Stimulated activated CD4-positive, alpha-beta T cell treated with anti-CD3 and anti-CD28 coated beads, Interleukin-1b, Interleukin-23, amount 100 ng/mL, for 1 hour (primary cell): Measurements from ENCODE around the gene FAM110C.
"Not testable (repeated sequence)": the region's sequence is repeated elsewhere in the genome, so short reads cannot be mapped to it uniquely, and the experiment has no call there.

Experiments used
- DNase-seq, 2 donors: peaks; one replicate each; pipeline ENCODE4 v3.0.0-alpha.2; 2020; ENCODE audit warnings: low read depth in 2 of 2

FAM110C gene

DNA sequence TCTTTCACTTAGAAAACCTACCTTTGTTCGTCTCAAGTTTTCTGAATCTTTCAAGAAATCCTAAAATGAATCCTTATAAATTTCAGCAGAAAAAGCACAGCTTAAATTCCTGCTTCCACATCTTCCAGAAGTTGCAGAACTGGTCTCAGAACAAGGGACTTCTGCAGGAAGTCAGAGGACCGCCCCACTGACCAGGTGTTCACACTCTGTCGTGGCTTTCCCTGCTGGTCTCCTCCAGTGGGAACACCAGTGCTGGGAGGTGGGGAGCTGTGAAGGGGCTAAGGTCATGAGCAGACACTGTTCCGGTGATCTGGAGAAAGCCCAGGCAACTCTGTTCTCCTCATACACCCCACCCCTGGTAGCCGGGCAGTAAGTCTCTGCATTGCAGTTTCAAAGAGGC is 3.5 kb downstream of the FAM110C start:
- no peak for DNase-seq

DNA sequence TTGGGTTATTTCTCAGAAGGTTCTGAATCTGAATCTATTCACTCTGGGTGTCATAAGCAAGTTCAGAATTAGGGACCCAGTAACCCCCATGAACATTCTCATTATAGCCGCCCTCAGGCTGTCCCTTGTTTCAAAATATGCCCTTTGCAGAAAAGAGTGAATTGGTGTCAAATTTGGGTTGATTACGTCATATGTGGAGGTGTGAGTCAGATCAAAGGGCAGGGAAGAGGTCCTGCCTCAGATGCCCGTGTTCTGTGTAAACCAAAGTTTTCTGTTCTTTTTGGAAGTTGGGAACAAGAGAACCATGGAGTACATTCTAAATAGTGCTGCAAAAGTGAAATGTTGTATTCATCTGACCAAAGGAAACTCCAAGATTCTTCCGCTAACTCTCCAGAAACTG is 5.8 kb downstream of the FAM110C start:
- no peak for DNase-seq

DNA sequence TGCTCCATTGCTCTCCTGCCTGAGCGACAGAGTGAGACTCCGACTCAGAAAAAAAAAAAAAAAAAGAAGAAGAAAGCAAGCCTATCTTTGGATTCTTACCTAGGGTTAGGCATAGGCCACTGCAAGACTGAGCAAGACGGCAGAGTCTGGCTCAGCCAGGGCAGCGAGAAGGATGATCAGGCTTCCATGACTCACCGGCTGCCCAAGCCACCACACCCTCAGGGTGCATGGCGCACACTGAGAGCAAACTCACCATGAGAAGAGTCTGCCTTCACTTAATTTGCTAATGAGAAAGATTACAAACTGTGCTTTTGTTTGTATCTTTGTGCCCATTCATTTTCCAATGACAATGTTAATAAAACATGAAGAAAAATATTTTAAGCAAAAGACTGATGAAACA is 8.2 kb downstream of the FAM110C start:
- no peak for DNase-seq

DNA sequence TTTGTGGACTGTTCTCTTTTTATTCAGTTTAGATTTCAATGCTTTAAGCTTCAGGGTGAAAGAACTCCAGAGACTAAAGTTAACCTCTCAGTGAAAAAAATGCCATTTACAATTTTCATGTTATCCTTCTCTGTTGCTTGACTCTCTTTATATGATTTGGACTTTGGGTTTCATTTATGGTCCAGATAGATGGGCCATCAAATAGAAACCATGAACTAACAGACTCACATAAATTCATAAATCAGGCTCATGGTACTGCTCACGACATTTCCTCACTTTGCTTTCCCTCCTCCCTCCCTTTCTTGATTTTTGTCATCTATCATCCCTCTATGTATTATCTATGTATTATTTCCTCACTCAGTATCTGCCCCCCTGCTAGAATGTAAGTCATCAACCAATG is 10.0 kb downstream of the FAM110C start:
- DNase-seq, result no peak

DNA sequence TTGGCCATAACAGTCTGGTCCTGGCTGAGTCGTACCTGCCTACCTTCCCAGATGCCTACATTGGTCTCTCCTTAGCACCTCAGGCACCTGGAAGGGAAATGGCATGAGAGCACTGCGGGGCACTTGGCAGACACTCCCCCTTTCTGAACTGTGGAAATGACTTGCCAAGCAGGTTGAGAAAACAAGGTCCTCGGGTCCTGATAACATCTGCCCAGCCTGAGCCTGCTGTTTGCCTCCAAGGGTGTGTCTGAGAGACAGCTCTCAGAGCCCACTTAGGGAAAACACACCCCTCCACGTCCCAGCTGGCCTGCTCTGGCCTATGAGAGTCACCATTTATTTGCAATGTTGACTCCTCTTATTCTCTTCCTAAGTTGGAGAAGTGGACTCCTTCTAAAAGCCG is 10.5 kb downstream of the FAM110C start:
- no peak for DNase-seq

DNA sequence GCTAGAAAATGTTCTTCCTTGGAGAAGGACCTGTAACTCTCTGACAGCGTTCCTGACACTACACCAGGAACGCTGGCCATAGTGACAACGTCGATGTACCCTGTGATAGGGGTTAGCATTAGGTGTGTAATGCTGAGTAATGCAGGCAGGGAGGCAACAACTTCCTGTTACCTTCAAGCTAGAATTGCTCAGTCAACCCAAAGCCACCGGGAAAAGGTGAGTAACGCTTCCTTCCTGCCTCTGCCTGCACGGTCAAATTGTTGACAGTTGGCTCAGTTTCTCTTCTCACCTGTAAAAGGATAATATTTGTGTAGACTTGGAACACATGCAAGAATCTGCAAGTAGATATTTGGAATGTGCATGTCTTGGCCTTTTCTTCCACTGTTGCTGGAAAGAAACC is 12.7 kb downstream of the FAM110C start:
- DNase-seq, result peak in 1 of 2 donors; percentile 17

DNA sequence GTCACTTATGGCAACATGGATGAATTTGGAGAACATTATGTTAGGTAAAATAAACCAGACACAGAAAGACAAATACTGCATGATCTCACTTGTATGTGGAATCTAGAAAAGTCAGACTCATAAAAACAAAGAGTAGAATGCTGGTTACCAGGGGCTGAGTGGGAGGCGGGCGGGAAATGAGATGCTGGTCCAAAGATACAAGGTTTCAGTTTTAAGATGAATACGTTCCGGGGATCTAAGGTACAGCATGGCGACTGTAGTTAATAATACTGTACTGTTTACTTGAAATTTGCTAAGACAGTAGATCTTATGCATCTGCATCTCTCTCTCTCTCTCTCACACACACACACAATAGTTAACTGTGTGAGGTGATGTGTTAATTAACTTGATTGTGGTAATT is 14.2 kb downstream of the FAM110C start:
- no peak for DNase-seq

DNA sequence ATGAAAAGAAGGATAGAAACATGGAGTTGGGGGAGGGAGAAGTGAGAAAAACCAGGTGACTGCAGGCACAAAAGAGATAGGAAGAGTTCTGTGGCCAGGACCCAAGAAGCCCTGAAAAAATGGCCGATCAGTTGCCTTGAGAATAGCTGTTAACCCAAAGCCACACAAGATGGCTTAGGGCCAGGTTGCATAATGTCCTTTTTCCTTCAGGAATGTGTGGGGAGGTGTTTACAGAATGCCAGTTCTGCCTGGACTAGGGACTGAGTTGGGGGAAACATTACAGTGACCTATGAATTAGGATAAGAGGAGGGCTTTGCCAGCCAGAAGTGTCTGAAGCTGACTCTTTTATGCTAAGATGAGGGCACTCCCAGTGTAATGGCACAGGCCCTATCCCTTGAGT is 17.1 kb downstream of the FAM110C start:
- DNase-seq, result no peak

DNA sequence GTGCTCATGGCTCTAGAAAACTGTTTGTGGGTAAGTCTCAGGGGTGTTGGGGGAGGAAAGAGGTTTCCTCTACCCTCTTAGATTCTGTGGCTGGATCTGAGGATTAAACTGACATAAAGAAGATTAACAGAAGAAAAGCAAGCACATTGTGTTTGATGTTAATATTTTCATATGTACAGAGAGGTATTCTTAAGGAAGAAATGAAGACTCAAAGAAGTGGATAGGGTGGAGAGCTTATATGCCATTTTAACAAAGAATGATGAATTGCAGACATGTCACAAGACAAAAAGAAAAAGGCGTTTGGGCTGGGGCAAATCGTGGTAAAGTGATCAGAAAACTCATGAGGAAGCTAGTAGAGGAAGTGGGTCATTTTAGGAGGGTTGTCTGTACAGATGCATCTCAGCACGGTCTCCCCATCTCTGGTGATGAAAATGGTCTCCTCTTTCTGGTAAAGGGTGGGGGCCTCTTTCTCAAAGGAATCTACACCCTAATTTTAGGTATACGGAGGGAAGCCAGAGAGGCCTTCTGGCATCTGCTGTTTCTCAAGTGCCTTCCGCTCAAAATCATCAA is 17.8 kb downstream of the FAM110C start:
- no peak for DNase-seq

DNA sequence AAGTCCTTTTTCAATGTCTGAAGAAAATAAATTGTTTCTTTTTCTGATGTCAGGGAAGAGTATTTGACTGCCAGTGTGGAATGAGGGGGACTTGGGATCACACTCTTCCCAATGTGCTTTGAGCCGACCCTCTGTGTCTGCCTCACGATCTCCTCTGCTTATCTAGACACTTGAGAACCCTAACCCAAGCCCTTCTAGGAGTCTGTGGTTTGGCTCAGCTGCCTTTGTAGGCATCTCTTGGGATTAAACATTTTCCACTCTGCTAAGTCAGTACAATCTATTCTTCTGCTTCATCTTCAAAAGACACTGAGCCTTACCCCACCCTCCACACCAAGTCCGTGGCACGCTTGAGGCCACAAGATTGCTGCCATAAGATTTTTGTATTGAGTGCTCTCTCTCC is 19.4 kb downstream of the FAM110C start:
- DNase-seq, result no peak

DNA sequence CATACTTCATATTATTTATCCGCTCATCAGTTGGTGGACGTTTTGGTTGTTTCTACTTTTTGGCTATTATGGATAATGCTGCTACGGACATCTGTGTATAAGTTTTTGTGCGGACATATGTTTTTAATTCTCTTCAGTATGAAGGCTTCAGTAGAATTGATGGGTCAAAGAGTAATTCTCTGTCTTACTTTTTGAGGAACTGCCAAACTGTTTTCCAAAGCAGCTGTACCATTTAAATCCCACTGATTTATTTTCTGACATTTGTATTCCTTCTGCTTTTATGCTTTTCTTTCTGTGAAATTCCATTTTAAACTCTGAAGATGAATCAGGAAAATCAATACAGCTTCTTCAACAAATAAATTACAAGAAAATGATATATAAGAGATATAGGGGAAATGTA is 20.8 kb downstream of the FAM110C start:
- DNase-seq, result no peak

DNA sequence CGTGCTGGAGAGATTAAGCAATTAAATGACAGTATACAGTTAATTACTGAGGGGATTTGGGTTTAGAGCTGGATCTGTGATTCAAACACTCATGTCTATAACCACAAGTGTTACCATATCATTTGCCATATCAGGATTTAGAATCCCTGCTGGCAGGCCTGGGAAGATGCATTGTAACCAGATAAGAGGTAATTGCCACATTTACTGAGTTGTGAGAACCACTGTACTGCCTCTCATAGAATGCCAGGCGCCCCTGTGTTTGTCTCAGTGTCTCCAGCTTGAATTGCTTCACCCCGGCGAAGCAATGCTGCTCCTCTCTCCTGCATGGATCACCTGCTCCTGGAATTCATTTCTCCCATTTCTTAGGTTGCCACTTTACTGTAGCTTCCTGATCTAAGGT is 21.7 kb downstream of the FAM110C start:
- DNase-seq, result not testable (repeated sequence)

DNA sequence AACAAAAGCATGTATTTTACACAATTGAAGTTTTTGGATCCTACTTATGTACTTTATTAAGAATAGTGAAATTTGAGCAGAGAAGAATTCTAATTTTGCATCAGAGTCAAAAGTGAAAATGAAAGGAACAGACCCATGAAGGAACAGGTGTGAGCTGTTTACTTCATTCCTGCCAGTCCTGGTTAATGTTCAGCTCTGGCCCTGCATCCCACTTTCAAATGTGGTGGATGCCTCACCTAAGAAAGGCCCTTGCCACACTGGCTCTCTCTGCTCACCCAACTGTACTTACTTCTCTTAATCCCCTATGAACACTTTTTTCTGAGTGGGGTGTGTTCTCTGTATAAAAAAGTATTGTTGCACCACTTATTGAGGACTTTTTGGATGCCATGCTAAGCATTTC is 22.2 kb downstream of the FAM110C start:
- DNase-seq, result no peak

DNA sequence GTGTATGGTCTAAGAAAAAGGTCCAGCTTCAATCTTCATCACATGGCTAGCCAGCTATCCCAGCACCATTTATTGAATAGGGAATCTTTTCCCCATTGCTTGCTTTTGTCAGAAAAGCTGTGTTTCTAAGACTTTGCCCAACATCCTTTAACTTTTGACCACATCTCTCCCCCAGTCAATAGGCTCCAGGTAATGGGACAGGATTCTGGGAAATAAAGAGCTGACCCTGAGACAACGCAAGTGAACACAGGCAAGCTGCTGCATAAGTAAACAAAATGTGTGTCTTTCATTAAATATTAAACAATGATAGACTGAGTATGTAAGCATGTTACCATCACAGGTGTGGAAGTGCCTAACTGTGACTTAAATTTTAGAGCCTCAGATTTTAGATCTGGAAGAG is 23.0 kb downstream of the FAM110C start:
- no peak for DNase-seq

DNA sequence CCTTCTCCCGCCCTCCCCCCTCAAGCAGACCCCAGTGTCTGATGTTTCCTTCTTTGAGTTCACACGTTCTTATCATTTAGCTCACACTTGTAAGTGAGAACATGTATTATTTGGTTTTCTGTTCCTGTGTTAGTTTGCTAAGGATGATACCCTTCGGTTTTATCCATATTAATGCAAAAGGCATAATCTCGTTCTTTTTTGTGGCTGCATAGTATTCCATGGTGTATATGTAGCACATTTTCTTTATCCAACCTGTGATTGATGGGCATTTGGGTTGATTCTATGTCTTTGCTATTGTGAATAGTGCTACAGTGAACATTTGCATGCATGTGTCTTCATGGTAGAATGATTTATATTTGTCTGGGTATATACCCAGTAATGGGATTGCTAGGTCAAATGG is 24.1 kb downstream of the FAM110C start:
- DNase-seq, result not testable (repeated sequence)

DNA sequence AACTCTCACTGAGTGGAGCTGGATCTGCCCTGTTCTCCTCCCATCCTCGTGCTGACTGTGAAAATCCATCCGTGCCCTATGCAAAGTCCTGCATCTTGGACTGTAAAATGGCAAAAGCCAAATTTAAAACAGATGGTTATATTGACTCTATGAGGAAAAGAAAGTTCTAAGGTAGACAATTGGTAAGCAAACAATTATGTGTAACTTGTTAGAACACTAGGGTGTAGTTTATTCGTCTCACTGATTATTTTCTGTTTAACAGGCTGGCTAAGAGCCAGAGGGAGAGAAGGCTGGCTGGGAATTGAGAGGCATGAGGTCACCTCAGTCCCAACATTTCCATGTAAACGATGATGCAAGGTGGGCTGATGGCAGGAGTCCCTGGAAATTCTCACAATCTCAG is 26.0 kb downstream of the FAM110C start:
- DNase-seq, result not testable (repeated sequence)

DNA sequence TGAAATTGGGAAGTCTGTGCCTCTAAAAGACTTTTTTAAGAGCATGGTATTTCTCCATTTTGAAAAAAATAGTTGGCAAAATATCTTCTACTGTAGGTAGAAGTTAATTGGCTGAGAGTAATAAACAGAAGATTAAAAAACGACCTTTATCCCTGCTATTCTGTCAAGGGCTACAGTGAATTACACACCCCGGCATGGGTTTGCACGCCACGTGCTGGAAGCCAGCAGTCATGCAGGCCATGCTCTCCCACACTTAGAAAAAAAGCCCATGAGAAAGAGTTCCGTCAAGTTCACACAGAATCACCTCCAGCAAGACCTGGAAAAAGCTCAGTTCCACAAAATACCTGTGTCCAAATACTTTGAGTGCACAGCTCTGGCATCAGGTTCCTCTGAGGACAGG is 26.8 kb downstream of the FAM110C start:
- DNase-seq, result no peak

DNA sequence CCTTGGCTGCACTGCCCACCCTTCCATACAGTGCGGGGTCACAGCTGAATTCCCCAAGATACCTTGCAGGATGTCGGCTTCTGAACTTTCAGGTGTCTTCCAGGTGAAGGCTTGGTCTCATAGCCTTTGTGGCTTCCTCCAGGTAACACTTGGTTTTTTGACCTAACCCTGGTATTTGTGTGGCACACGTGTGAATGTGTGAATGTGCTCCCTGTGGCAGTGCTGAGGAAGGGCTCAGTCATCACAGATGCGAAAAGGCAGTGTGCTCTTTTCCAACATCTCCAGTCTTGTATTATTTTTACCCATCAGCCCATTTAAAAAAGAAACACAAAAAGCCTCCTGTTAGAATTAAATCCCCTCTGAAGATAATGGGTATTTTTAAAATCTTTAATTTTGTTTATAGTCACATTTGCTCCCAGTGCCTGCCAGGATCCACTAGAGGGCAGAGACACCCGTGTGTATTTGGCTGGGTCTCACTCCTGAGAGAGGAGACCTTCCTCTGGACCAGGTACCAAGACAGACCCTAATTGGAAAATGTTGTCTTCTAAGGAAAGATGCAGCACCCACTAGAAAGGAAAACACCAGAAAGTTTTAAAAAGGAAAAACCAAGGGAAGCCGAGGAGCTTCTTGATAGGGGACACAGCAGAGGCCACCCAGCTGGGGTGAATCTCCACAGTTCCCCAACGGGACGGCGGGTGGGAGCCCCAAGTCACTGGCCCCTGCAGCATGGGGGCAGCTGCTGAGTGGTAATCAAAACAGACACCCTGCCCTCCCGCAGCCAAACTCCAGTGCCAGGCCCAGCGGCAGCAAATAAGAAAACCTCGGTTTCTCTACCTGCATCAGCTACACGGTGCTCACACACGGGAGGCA is 27.7 kb downstream of the FAM110C start:
- no peak for DNase-seq

DNA sequence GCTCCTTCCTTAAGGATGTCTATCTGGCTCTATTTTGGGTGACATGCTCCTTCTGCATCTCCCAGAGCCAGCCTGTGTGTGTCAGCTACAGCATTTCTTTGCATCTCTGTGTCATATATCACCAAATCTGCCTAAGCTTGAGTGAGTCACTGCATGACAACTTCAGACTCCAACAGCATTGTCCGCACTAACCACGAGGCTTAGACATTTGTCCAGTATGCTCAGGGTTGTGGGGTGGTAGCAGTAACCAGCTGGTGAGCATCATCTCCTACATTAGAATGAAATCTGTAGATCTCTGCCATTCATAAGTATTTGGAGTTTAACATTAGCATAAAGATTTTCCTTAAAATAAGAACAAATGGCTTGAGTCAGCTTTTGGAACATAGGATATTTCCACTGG is 30.4 kb downstream of the FAM110C start:
- not testable (repeated sequence) for DNase-seq

DNA sequence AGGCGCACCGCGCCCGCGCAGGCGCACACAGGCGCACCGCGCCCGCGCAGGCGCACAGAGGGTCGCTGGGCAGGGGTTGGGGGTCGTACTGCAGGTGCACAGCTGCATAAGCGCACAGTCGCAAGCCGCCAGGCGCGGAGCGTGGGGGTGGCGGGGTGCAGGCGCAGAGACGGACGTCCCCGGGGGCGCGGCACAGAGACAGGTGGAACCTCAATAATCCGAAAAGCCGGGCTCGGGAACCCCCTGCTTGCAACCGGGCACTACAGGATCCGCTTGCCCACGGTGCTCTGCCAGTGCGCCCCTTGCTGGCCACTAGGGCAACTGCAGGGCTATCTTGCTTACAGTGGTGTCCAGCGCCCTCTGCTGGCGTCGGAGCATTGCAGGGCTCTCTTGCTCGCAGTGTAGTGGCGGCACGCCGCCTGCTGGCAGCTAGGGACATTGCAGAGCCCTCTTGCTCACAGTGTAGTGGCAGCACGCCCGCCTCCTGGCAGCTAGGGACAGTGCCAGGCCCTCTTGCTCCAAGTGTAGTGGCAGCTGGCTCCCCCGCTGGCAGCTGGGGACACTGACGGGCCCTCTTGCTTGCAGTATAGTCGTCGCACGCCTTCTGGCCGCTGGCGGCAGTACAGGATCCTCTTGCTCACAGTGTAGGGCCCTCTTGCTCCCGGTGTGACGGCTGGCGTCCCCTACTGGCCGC is 34.9 kb downstream of the FAM110C start:
- DNase-seq, result peak in 1 of 2 donors; percentile 27

DNA sequence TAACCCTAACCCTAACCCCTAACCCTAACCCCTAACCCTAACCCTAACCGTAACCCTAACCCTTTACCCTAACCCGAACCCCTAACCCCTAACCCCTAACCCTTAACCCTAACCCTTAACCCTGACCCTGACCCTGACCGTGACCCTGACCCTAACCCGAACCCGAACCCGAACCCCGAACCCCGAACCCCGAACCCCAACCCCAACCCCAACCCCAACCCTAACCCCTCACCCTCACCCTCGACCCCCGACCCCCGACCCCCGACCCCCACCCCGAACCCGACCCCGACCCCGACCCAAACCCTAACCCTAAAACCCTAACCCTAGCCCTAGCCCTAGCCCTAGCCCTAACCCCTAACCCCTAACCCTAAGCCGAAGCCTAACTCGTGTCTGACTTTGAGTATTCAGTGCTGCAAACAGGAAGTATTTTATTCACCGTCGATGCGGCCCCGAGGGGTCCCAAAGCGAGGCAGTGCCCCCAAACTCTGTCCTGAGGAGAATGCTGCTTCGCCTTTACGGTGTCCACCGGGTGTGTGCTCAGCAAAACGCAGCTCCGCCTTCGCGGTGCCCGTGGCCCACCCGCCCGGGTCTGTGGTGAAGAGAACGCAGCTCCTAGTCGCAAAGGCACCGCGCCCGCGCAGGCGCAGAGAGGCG is 36.0 kb downstream of the FAM110C start:
- no peak for DNase-seq
